Natural killer cell (primary cell): Measurements from ENCODE around the gene LRIG1. TPM values are rescaled to one million over a fixed set of nuclear protein-coding genes. Genes with fewer than 3 reads are reported as not detected.

ENCODE experiments used
- ATAC-seq, 3 donors: fragments of 150-1000 bp in 2 of 3; fragments of 200-7000 bp in 1 of 3; cut with Tn5 transposase; 1 replicate in 1 of 3; 2 replicates in 2 of 3; pipeline ENCODE4 v1.10.0; 2021; ENCODE audit warnings: mild to moderate bottlenecking in 2 of 3, moderate library complexity in 2 of 3
- DNase-seq, 2 donors: peaks; one replicate each; pipeline versions ENCODE4 v3.0.0 to v3.0.0-alpha.2; 2013 to 2021; ENCODE audit warnings: mixed read lengths in 1 of 2
- H3K27ac ChIP-seq: one replicate; pipeline ENCODE4 v1.5.1; 2013; ENCODE audit warnings: mild to moderate bottlenecking, low read length
- H3K27me3 ChIP-seq: one replicate; pipeline ENCODE4 v1.6.1; 2013; ENCODE audit warnings: low read length; ENCODE audit not compliant: control insufficient read depth, insufficient read depth
- H3K36me3 ChIP-seq: one replicate; pipeline ENCODE4 v1.6.1; 2013; ENCODE audit warnings: low read length; ENCODE audit not compliant: control insufficient read depth, insufficient read depth
- H3K4me1 ChIP-seq: one replicate; pipeline ENCODE4 v1.6.1; 2013; ENCODE audit warnings: low read length; ENCODE audit not compliant: control insufficient read depth, insufficient read depth
- H3K4me3 ChIP-seq: one replicate; pipeline ENCODE4 v1.5.1; 2013; ENCODE audit warnings: low read length
- H3K9me3 ChIP-seq: one replicate; pipeline ENCODE4 v1.6.1; 2013; ENCODE audit warnings: low read length; ENCODE audit not compliant: control insufficient read depth, insufficient read depth
- H3K27ac Mint-ChIP-seq, 2 donors: one replicate each; pipeline ENCODE4 v1.8.0; 2022; ENCODE audit warnings: mild to moderate bottlenecking in 2 of 2, mixed read lengths in 2 of 2, moderate library complexity in 1 of 2
- H3K27me3 Mint-ChIP-seq, 2 donors: one replicate each; pipeline ENCODE4 v1.8.0; 2022; ENCODE audit warnings: low read depth in 2 of 2, mixed read lengths in 2 of 2
- H3K36me3 Mint-ChIP-seq: one replicate; pipeline ENCODE4 v1.8.0; 2022; ENCODE audit warnings: mixed read lengths
- H3K4me1 Mint-ChIP-seq, 2 donors: one replicate each; pipeline ENCODE4 v1.8.0; 2022; ENCODE audit warnings: mixed read lengths in 2 of 2
- H3K4me3 Mint-ChIP-seq: one replicate; pipeline ENCODE4 v1.8.0; 2022; ENCODE audit warnings: mild to moderate bottlenecking, moderate library complexity, mixed read lengths
- H3K9me3 Mint-ChIP-seq, 2 donors: one replicate each; pipeline ENCODE4 v1.8.0; 2022; ENCODE audit warnings: mixed read lengths in 2 of 2
- CTCF ChIP-seq: fragments of 200-600 bp; IDR thresholded peaks from one replicate; pipeline ENCODE4 v1.8.0; 2022; ENCODE audit warnings: antibody characterized with exemption
- WGBS: methylation state at CpG from one replicate; pipeline ENCODE4 v1.1.7; 2013; ENCODE audit warnings: missing lambda C conversion rate; ENCODE audit not compliant: insufficient coverage; 5-methylcytosine and 5-hydroxymethylcytosine counted together
- intact Hi-C: fragments of 100-400 bp; cut with micrococcal nuclease; formaldehyde crosslinking; loops from one replicate; pipeline ENCODE4 v1.14.2; 2022
- total RNA-seq, 4 donors: library from RNA; stranded (reverse); fragments of 120-200 nt in 1 of 4; gene quantifications; one replicate each; pipeline versions ENCODE4 v1.2.3 to v1.2.4, GENCODE V29; 2013 to 2022

The LRIG1 gene
- total RNA-seq, 3 donors from 2014 or later (not counting 1 experiment from before 2014, with no cell fraction given): 5.5 to 10.6 (median 8.5) TPM

GRCh38 chr3:66492071-66492470, 8.8 kb downstream of the LRIG1 start:
- H3K27ac Mint-ChIP-seq: no peak overlapping the region
- Histone ChIP-seq H3K9me3 (no peaks in the 10 kb centered on the region), H3K4me3 (no peak overlapping the region), H3K27me3 (no peaks in the 10 kb centered on the region), H3K27ac (no peak overlapping the region), H3K4me1 (peaks cover 5% of the 10 kb centered on the region), H3K36me3 (no peaks in the 10 kb centered on the region)
- no peak for ATAC-seq
- peaks cover 7 to 17% of the 10 kb centered on the region in 2 donors for H3K4me1 Mint-ChIP-seq
- 77% methylated on average over 1 of the region's 3 CpGs for WGBS
- H3K9me3 Mint-ChIP-seq: no peaks in the 10 kb centered on the region
- H3K4me3 Mint-ChIP-seq: no peak overlapping the region
- intact Hi-C loops: no loop called here
- DNase-seq: no peak
- H3K36me3 Mint-ChIP-seq: no peaks in the 10 kb centered on the region
- no peak for TF ChIP-seq CTCF
- H3K27me3 Mint-ChIP-seq: peaks cover 27 to 56% of the 10 kb centered on the region in 2 donors

DNA sequence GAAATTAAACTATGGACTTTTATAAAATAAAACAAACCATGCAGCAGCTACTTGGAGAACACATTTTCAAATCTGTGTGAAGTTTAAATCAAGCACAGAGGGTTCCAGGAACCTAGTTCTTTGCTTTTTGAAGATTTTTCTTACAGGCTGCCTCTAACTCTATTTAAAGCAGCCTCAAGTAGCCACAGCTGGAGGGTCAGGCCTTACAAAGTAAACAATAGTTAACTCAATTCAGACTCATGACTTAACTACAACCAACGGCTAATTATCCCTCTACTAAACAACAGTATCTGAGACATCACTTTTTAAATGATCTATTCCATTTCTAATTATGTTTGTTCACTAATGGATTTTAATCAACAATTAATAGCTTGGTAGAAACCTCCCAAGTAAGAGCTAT, 9.8 kb downstream of the LRIG1 start:
- intact Hi-C loops: no loop called here
- Histone ChIP-seq H3K36me3 (no peaks in the 10 kb centered on the region), H3K4me1 (peaks cover 5% of the 10 kb centered on the region), H3K27ac (no peak overlapping the region), H3K4me3 (no peak overlapping the region), H3K9me3 (no peaks in the 10 kb centered on the region), H3K27me3 (no peaks in the 10 kb centered on the region)
- Mint-ChIP-seq H3K27ac (no peak overlapping the region), H3K27me3 (peaks cover 20 to 51% of the 10 kb centered on the region in 2 donors), H3K36me3 (no peaks in the 10 kb centered on the region), H3K4me1 (peaks cover 7 to 11% of the 10 kb centered on the region in 2 donors), H3K9me3 (no peaks in the 10 kb centered on the region), H3K4me3 (no peak overlapping the region)
- ATAC-seq (no peak), DNase-seq (no peak)
- 63% methylated on average over 1 of the region's 1 CpG for WGBS
- no peak for TF ChIP-seq CTCF

DNA sequence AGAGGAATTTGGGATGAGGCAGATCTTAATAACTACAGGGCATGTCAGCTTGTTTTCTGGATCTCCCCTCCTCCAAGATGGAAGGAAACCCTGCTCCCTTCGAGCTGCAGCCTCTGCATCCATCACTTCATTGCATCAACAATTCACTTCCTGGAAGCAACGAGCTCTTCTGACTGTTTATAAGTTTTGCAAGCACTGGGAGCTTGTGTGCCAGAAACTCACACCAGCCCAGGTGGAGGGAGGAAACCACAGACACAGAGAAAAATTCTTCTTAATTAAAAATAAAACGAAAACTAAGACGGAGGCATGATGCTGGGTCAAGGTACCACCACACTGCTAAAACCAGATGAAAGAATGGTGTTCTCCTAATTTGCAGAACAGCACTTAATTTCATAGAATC, 10.6 kb downstream of the LRIG1 start:
- TF ChIP-seq CTCF: no peak
- peaks cover 4 to 7% of the 10 kb centered on the region in 2 donors for H3K4me1 Mint-ChIP-seq
- Histone ChIP-seq H3K4me3 (no peak overlapping the region), H3K4me1 (peaks cover 5% of the 10 kb centered on the region), H3K27ac (no peak overlapping the region), H3K9me3 (no peaks in the 10 kb centered on the region), H3K36me3 (no peaks in the 10 kb centered on the region), H3K27me3 (no peaks in the 10 kb centered on the region)
- ATAC-seq (no peak), DNase-seq (peak in 1 of 2 donors; percentile 44)
- no peaks in the 10 kb centered on the region for H3K9me3 Mint-ChIP-seq
- no peak overlapping the region for H3K4me3 Mint-ChIP-seq
- intact Hi-C loops: no loop called here
- peaks cover 19 to 43% of the 10 kb centered on the region in 2 donors for H3K27me3 Mint-ChIP-seq
- H3K36me3 Mint-ChIP-seq: no peaks in the 10 kb centered on the region
- H3K27ac Mint-ChIP-seq: no peak overlapping the region
- 12% methylated on average over 4 of the region's 4 CpGs for WGBS

DNA sequence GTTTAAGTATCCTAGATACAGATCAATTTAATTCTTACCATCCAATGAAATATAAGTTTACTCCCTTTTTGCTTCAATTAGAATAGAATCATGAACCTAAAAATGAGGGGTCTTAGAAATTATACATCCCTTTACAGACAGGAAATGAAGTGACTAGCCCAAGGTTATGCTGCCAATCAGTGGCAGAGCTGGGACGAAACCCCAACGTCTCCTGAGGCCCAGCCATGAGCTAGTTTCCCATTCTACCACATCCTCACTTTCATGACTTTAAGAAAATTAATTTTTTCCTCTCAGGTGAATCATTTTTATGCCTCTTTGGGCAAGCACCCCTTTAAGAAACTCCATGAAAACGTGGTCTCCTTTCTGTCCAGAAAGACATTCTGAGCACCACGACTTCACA, 11.2 kb downstream of the LRIG1 start:
- Mint-ChIP-seq H3K9me3 (no peaks in the 10 kb centered on the region), H3K36me3 (no peaks in the 10 kb centered on the region), H3K4me1 (peaks cover under 1 to 4% of the 10 kb centered on the region in 2 donors), H3K27ac (no peak overlapping the region), H3K4me3 (no peak overlapping the region), H3K27me3 (peaks cover 12 to 37% of the 10 kb centered on the region in 2 donors)
- WGBS: 49% methylated on average over 3 of the region's 4 CpGs
- TF ChIP-seq CTCF: no peak
- no peak for ATAC-seq
- Histone ChIP-seq H3K27me3 (no peaks in the 10 kb centered on the region), H3K4me1 (peaks cover 5% of the 10 kb centered on the region), H3K36me3 (no peaks in the 10 kb centered on the region), H3K9me3 (no peaks in the 10 kb centered on the region), H3K27ac (no peak overlapping the region), H3K4me3 (no peak overlapping the region)
- intact Hi-C loops: no loop called here
- no peak for DNase-seq
